ENCODE data around the gene MCHR2.
"Not testable (repeated sequence)": the region's sequence is repeated elsewhere in the genome, so short reads cannot be mapped to it uniquely, and the experiment has no call there.

The MCHR2 gene

GRCh38 chr6:99993533-99994251 is at the start of gene MCHR2:
Gene MCHR2, minus strand, starts transcription at chr6:99994223. Its CDS starts 38,076 bp downstream, at chr6:99956147.
- Histone ChIP-seq H2AFZ (ENCODE audit: low read length, unreplicated experiment) (peak within 1 kb of the TSS; percentile 70), H3K79me2 (ENCODE audit: control insufficient read depth, insufficient read depth, low read length, unreplicated experiment) (no peaks in the 10 kb centered on the region), H3K36me3 (ENCODE audit: insufficient read depth, low read length) (no peaks in the 10 kb centered on the region), H3K27ac (ENCODE audit: low read depth, low read length) (no peak within 1 kb of the TSS), H3K4me1 (ENCODE audit: control insufficient read depth, insufficient read depth, low read length, unreplicated experiment) (peaks cover 3% of the 10 kb centered on the region), H3K4me3 (ENCODE audit: low read depth, low read length) (peak within 1 kb of the TSS; percentile 56), H3K27me3 (ENCODE audit: insufficient read depth, low read length) (peaks cover 50% of the 10 kb centered on the region)

GRCh38 chr6:100038546-100038945 is 44.5 kb upstream of the MCHR2 start:
- H3K27me3 ChIP-seq (ENCODE audit: insufficient read depth, low read length); H3K4me3 ChIP-seq (ENCODE audit: low read depth, low read length); H2AFZ ChIP-seq (ENCODE audit: low read length, unreplicated experiment); H3K36me3 ChIP-seq (ENCODE audit: insufficient read depth, low read length); H3K27ac ChIP-seq (ENCODE audit: low read depth, low read length); H3K79me2 ChIP-seq (ENCODE audit: control insufficient read depth, insufficient read depth, low read length, unreplicated experiment); H3K4me1 ChIP-seq (ENCODE audit: control insufficient read depth, insufficient read depth, low read length, unreplicated experiment): not testable (repeated sequence)

- H3K36me3 ChIP-seq (ENCODE audit: insufficient read depth, low read length): no peaks in the 10 kb centered on the region
- no peak overlapping the region; the same call in 1 of the 2 replicates for H3K4me3 ChIP-seq (ENCODE audit: low read depth, low read length)
- H2AFZ ChIP-seq (ENCODE audit: low read length, unreplicated experiment): peak overlapping the region; percentile 50
- H3K4me1 ChIP-seq (ENCODE audit: control insufficient read depth, insufficient read depth, low read length, unreplicated experiment): no peaks in the 10 kb centered on the region
- peaks cover 6% of the 10 kb centered on the region; the same call in 1 of the 2 replicates for H3K27me3 ChIP-seq (ENCODE audit: insufficient read depth, low read length)
- no peaks in the 10 kb centered on the region for H3K79me2 ChIP-seq (ENCODE audit: control insufficient read depth, insufficient read depth, low read length, unreplicated experiment)
- no peak overlapping the region for H3K27ac ChIP-seq (ENCODE audit: low read depth, low read length)
These were observed 42.0 kb upstream of the MCHR2 start for GRCh38 chr6:100035873-100036653.

GRCh38 chr6:100023798-100024197 is 29.8 kb upstream of the MCHR2 start:
- Histone ChIP-seq H3K36me3 (ENCODE audit: insufficient read depth, low read length) (no peaks in the 10 kb centered on the region), H3K4me3 (ENCODE audit: low read depth, low read length) (no peak overlapping the region), H3K27me3 (ENCODE audit: insufficient read depth, low read length) (peaks cover 5% of the 10 kb centered on the region; the same call in 1 of the 2 replicates), H2AFZ (ENCODE audit: low read length, unreplicated experiment) (no peak overlapping the region), H3K79me2 (ENCODE audit: control insufficient read depth, insufficient read depth, low read length, unreplicated experiment) (no peaks in the 10 kb centered on the region), H3K27ac (ENCODE audit: low read depth, low read length) (no peak overlapping the region), H3K4me1 (ENCODE audit: control insufficient read depth, insufficient read depth, low read length, unreplicated experiment) (no peaks in the 10 kb centered on the region)

- Histone ChIP-seq H3K36me3 (ENCODE audit: insufficient read depth, low read length) (no peaks in the 10 kb centered on the region), H3K4me1 (ENCODE audit: control insufficient read depth, insufficient read depth, low read length, unreplicated experiment) (no peaks in the 10 kb centered on the region), H2AFZ (ENCODE audit: low read length, unreplicated experiment) (no peak overlapping the region), H3K79me2 (ENCODE audit: control insufficient read depth, insufficient read depth, low read length, unreplicated experiment) (no peaks in the 10 kb centered on the region), H3K27ac (ENCODE audit: low read depth, low read length) (no peak overlapping the region), H3K27me3 (ENCODE audit: insufficient read depth, low read length) (peaks cover 5% of the 10 kb centered on the region; the same call in 1 of the 2 replicates), H3K4me3 (ENCODE audit: low read depth, low read length) (no peak overlapping the region)
These were observed 28.8 kb upstream of the MCHR2 start for GRCh38 chr6:100022847-100023246.

GRCh38 chr6:100008857-100009256 is 14.8 kb upstream of the MCHR2 start:
- H3K79me2 ChIP-seq (ENCODE audit: control insufficient read depth, insufficient read depth, low read length, unreplicated experiment): no peaks in the 10 kb centered on the region
- H3K4me1 ChIP-seq (ENCODE audit: control insufficient read depth, insufficient read depth, low read length, unreplicated experiment): no peaks in the 10 kb centered on the region
- H3K27ac ChIP-seq (ENCODE audit: low read depth, low read length): no peak overlapping the region
- no peak overlapping the region for H3K4me3 ChIP-seq (ENCODE audit: low read depth, low read length)
- peaks cover 46% of the 10 kb centered on the region for H3K27me3 ChIP-seq (ENCODE audit: insufficient read depth, low read length)
- H2AFZ ChIP-seq (ENCODE audit: low read length, unreplicated experiment): no peak overlapping the region
- no peaks in the 10 kb centered on the region for H3K36me3 ChIP-seq (ENCODE audit: insufficient read depth, low read length)

- H3K27me3 ChIP-seq (ENCODE audit: insufficient read depth, low read length): peaks cover 44% of the 10 kb centered on the region
- H3K79me2 ChIP-seq (ENCODE audit: control insufficient read depth, insufficient read depth, low read length, unreplicated experiment): no peaks in the 10 kb centered on the region
- no peak overlapping the region for H2AFZ ChIP-seq (ENCODE audit: low read length, unreplicated experiment)
- no peaks in the 10 kb centered on the region for H3K4me1 ChIP-seq (ENCODE audit: control insufficient read depth, insufficient read depth, low read length, unreplicated experiment)
- H3K36me3 ChIP-seq (ENCODE audit: insufficient read depth, low read length): no peaks in the 10 kb centered on the region
- H3K4me3 ChIP-seq (ENCODE audit: low read depth, low read length): no peak overlapping the region
- no peak overlapping the region for H3K27ac ChIP-seq (ENCODE audit: low read depth, low read length)
These were observed 7.9 kb upstream of the MCHR2 start for GRCh38 chr6:100001915-100002388.

GRCh38 chr6:99997141-99997540 is 3.1 kb upstream of the MCHR2 start:
- Histone ChIP-seq H3K27me3 (ENCODE audit: insufficient read depth, low read length) (peaks cover 56% of the 10 kb centered on the region), H3K4me1 (ENCODE audit: control insufficient read depth, insufficient read depth, low read length, unreplicated experiment) (peaks cover 3% of the 10 kb centered on the region), H3K27ac (ENCODE audit: low read depth, low read length) (no peak overlapping the region), H3K4me3 (ENCODE audit: low read depth, low read length) (no peak overlapping the region), H3K79me2 (ENCODE audit: control insufficient read depth, insufficient read depth, low read length, unreplicated experiment) (no peaks in the 10 kb centered on the region), H3K36me3 (ENCODE audit: insufficient read depth, low read length) (no peaks in the 10 kb centered on the region), H2AFZ (ENCODE audit: low read length, unreplicated experiment) (no peak overlapping the region)

GRCh38 chr6:99995916-99996315 is 1.9 kb upstream of the MCHR2 start:
- no peaks in the 10 kb centered on the region for H3K79me2 ChIP-seq (ENCODE audit: control insufficient read depth, insufficient read depth, low read length, unreplicated experiment)
- H3K27me3 ChIP-seq (ENCODE audit: insufficient read depth, low read length): peaks cover 51% of the 10 kb centered on the region
- no peak overlapping the region for H3K4me3 ChIP-seq (ENCODE audit: low read depth, low read length)
- no peak overlapping the region for H2AFZ ChIP-seq (ENCODE audit: low read length, unreplicated experiment)
- peaks cover 3% of the 10 kb centered on the region for H3K4me1 ChIP-seq (ENCODE audit: control insufficient read depth, insufficient read depth, low read length, unreplicated experiment)
- H3K36me3 ChIP-seq (ENCODE audit: insufficient read depth, low read length): no peaks in the 10 kb centered on the region
- H3K27ac ChIP-seq (ENCODE audit: low read depth, low read length): no peak overlapping the region

- H3K27ac ChIP-seq (ENCODE audit: low read depth, low read length): no peak overlapping the region
- peaks cover 50% of the 10 kb centered on the region for H3K27me3 ChIP-seq (ENCODE audit: insufficient read depth, low read length)
- no peak overlapping the region for H2AFZ ChIP-seq (ENCODE audit: low read length, unreplicated experiment)
- H3K36me3 ChIP-seq (ENCODE audit: insufficient read depth, low read length): no peaks in the 10 kb centered on the region
- no peaks in the 10 kb centered on the region for H3K79me2 ChIP-seq (ENCODE audit: control insufficient read depth, insufficient read depth, low read length, unreplicated experiment)
- peaks cover 3% of the 10 kb centered on the region for H3K4me1 ChIP-seq (ENCODE audit: control insufficient read depth, insufficient read depth, low read length, unreplicated experiment)
- H3K4me3 ChIP-seq (ENCODE audit: low read depth, low read length): peak overlapping the region; percentile 56
These were observed 884 bp downstream of the MCHR2 start for GRCh38 chr6:99993146-99993532.
